Nucleus accumbens (tissue), 56 donors: ENCODE results near the gene CCDC54.
A peak's percentile ranks its signal among the peaks of the same experiment; 100 is the strongest.
"Not testable (repeated sequence)": the region's sequence is repeated elsewhere in the genome, so short reads cannot be mapped to it uniquely, and the experiment has no call there.

Source experiments
- DNase-seq, 56 donors: peaks; one replicate each; lab custom pipeline; 2025; lab: John Stamatoyannopoulos, UW

Gene CCDC54

DNA sequence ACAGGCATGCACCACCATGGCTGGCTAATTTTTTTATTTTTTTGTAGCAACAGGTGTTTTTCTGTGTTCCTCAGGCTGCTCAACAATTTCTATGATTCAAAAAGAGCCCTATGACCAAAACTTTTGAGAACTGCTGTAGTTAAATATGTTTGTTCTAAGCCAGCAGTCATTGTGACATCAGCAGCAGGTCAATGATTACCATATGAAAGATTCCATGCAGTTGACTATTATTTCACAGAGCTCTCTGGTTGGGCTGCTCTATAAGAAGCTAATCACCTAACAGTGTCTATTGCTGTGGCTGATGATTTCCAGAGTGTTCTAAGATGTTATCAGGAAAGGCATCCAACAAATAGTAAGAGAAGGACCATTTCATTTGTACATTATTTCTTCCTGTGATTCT lies at the start of gene CCDC54:
CCDC54 (plus strand) TSS at position 289 of the 400 bp plus-strand sequence. CDS start 149 bp downstream, outside the sequence.
- no peak for DNase-seq

- no peak for DNase-seq
Observed at GRCh38 chr3:107328069-107328468, 49.2 kb upstream of the CCDC54 start.

- DNase-seq: no peak
Observed at GRCh38 chr3:107329088-107329487, 48.2 kb upstream of the CCDC54 start.

DNA sequence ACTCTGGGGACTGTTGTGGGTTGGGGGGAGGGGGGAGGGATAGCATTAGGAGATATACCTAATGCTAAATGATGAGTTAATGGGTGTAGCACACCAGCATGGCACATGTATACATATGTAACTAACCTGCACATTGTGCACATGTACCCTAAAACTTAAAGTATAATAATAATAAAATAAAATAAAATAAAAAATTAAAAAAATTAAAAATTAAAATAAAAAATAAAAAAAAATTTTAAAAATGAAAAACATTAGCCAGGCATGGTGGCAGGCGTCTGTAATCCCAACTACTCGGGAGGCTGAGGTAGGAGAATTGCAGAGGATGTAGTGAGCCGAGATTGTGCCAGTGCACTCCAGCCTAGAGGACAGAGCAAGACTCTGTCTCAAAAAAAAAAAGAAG lies 37.5 kb upstream of the CCDC54 start:
- DNase-seq: not testable (repeated sequence)

DNA sequence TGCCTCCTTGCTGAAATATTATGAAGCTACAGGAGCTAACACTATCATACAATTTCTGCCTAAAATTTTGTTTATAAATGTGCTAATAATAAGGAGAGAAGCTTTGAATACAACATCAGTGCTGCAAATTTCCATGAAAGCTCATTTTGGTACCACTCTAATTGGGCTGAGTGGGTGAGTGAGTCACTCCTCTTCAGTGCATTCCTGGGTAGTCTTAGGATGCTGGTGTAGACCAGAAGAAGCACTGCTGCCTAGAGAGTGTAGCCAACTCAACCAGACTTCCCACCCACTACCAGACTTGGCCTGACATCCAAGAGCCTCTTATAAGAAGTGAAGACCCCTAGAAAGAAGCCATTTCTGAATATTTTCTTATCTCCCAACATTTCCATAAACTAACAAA lies 32.5 kb upstream of the CCDC54 start:
- no peak for DNase-seq

GRCh38 chr3:107345822-107346405 lies 31.3 kb upstream of the CCDC54 start:
- DNase-seq: peak in 11 of 56 donors; percentile 4 to 60 (median 20)

GRCh38 chr3:107346564-107346963 lies 30.7 kb upstream of the CCDC54 start:
- DNase-seq: peak in 1 of 56 donors; percentile 7

DNA sequence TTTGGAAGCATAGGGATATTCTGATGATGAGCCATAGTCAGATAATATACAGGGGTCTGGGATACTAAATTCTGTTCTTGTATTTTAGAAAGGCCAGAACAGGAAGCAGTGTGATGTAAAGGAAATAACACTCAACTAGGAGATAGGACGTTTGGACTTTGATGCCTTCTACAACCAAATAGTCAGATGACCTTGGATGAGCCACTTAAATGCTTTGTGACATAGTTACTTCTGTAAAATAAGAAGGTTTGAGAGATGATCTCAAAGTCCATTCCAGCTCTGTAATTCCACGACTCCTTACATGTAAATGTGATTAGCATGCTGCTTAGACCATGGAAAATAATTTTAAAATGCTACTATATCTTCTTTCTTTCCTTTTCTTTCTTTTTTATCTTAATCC lies 29.5 kb upstream of the CCDC54 start:
- DNase-seq: no peak

DNA sequence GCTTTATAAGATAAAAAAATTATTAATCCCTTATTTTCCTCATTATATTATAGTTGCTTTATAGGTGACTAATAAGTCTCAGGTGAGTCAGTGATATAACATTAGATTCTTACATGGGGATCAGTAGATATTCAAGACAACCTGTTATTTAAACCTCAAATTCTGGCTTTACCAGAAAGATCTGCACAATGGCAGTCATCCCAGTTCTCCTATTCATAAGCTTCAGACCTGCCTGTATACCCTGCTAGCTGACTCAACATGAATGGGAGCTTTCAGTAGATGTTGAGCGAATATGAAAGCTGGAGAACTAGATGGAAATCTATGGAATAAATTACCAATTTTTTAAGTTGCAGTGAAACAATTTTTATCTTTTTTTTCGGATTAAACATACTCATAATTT lies 20.5 kb upstream of the CCDC54 start:
- peak in 1 of 56 donors; percentile 7 for DNase-seq

DNA sequence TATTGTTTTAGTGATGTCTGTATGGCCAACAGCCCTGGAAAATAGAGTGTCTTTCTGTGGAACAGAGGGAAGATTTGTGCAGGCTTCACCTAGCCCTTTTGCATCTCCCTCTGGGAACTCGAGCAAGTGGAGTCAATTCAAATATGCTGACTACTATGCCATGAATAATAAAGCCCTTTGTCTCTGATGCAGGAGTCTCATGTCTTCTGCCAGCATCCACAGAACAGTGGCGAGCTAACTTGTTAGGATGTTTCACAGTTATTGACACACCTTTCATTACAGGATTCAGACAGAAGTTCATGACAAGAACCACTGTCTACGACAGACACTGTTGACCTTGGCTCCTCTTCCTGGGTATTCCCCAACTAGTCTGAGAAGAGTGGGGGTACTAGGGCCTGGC lies 15.6 kb upstream of the CCDC54 start:
- DNase-seq: peak in 4 of 56 donors; percentile 6 to 20 (median 10)

- no peak for DNase-seq
Observed at GRCh38 chr3:107365051-107365450, 12.2 kb upstream of the CCDC54 start.

GRCh38 chr3:107366766-107367165 lies 10.5 kb upstream of the CCDC54 start:
- DNase-seq: no peak

DNA sequence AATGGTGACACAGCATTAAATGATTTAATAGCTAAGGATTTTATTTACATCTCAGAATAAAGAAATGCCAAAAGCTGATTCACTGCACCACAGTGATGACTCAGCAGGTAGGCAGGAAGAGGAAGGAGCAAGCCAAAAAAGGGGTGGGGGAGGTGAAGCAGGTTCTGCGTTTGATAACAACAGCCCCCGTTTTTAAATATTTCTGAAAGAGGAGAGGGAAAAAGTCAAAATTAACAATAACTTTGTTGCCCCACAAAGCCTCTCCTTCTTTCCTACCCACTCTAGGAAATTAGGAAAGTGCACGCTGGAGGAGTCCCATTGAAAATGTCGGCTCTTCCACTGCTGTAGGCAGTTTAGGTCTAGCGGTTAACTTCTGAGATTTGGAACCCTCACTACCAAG lies 9.9 kb upstream of the CCDC54 start:
- peak in 3 of 56 donors; percentile 10 to 21 (median 16) for DNase-seq

DNA sequence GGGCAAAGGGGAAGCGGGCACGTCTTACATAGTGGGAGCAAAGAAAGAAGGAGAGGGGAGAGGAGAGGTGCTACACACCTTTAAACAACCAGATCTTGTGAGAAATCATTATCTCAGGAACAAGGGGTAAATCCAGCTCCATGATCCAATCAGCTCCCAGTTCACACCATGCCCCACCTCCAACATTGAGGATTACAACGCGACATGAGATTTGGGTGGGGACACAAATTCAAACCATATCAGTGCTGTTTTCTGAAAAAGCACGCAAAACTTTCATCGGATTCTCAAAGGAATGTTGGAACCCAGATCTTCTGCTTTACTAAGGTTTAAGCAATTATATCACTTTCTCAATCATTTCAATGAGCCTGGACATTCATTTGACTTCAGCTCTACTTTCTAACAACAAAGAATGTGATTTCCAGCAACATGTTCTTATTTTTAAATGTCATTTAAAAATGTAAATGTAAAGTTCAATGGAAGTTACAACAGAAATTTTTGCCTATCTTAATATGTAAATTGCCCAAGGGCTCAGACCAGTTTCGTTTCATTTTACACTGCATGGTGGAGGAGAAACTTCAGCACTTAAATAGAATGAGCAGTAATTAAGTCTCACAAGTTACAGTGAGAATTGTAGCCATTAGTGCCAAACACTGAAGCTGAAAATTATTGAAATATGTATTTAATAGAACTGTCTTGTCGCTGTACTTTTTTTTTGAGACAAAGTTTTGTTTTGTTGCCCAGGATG lies 8.4 kb upstream of the CCDC54 start:
- DNase-seq: no peak

GRCh38 chr3:107369791-107370190 lies 7.4 kb upstream of the CCDC54 start:
- no peak for DNase-seq

DNA sequence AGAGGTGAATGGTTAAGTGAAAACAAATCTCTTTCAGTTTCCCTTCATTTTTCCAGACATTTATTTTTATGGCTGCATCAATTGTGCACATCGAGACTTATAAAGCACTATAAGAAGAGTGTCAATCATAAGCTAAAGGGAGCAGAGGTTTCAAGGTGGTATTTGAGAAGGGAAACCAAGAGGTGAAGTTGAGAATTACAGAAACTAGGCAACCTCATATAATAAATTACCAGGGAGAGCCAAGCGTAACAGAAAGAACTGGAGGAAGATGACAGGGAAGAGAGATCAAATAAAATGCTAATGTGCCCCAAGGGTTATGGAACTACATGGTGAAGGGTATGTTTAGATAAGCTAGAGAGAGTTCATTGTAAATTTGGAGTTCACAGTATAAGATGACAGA lies 6.3 kb upstream of the CCDC54 start:
- no peak for DNase-seq

- DNase-seq: no peak
Observed at GRCh38 chr3:107372506-107372905, 4.7 kb upstream of the CCDC54 start.

GRCh38 chr3:107373896-107374295 lies 3.3 kb upstream of the CCDC54 start:
- DNase-seq: no peak

DNA sequence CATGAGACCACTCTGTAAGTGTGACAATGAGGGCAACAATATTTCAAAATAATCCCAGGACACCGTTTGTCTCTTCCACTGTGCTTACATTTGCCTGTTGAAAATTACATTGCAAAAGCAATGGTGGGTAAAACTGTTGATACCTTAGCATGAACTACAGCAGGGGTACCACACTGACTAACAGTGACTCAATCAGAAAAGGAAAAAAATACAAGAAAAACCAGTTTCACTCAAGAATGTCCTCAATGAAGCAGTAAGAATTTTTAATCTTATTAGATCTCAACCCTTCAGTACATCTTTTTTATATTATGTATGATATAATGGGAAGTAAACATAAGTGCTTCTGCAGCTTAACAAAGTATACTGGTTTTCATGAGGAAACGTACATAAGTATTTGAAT lies 1.6 kb upstream of the CCDC54 start:
- no peak for DNase-seq

DNA sequence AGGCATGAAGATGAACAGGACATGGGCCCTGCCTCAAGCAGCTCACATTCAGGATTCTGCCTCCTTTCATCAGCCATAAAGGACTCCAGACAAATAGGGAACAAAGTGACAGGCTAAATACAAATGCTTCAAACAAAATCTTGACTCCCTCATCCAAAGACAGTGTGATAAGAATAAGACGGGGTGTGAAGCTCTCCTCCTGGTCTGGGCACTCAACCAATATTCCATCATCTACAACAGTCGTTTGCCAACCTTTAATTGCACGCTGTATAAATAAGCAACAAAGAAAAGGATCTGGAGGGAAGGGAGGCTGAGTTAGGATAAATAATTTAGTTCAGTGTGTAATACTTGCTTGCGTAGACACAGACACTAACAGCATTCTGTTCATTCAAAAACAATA lies 5.4 kb downstream of the CCDC54 start:
- no peak for DNase-seq

GRCh38 chr3:107384428-107384827 lies 7.2 kb downstream of the CCDC54 start:
- peak in 1 of 56 donors; percentile 5 for DNase-seq

DNA sequence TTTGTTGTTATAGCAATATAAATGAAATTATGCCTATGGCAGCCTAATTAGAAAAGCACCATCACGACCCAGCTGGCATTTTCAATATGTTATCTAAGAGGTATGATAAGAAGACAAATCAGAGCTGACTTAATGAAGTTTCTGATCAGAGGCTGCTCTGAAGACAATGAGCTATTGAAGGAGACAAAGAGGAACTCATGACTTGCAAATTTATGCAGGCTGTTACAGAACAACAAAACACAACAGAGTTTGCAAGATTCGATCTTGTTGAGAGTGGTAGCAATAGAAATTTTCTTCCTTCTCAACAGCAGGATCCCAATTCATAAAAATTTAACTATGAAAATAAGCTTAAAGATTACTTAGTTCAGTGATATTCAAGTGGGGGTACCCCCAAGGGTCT lies 7.7 kb downstream of the CCDC54 start:
- peak in 3 of 56 donors; percentile 18 to 48 (median 32) for DNase-seq
